HL-60/S4 treated with phorbol 12-myristate 13-acetate at 8.2 ng/mL for 4 days and 3 days (cell line): Measurements from ENCODE around the gene KANK4.

Experiments
- in situ Hi-C: fragments of 300-500 bp; cut with MboI; formaldehyde crosslinking; loops from 2 replicates; pipeline ENCODE4 v1.15.0; 2022; ENCODE audit warnings: low sequenced_read_pairs

The KANK4 gene

GRCh38 chr1:62337706-62338631, 18.7 kb upstream of the KANK4 start:
- in situ Hi-C loops: no loop called here

GRCh38 chr1:62336995-62337705, 17.9 kb upstream of the KANK4 start:
- in situ Hi-C loops: no loop called here

- in situ Hi-C loops: no loop called here
Measured at GRCh38 chr1:62336638-62336994, 17.4 kb upstream of the KANK4 start.

- in situ Hi-C loops: no loop called here
Measured at GRCh38 chr1:62335656-62336055, 16.4 kb upstream of the KANK4 start.

- in situ Hi-C loops: no loop called here
Measured at GRCh38 chr1:62334434-62334985, 15.3 kb upstream of the KANK4 start.

GRCh38 chr1:62333441-62333840, 14.2 kb upstream of the KANK4 start:
- in situ Hi-C loops: no loop called here

- in situ Hi-C loops: no loop called here
Measured at GRCh38 chr1:62327360-62328055, 8.3 kb upstream of the KANK4 start.

- in situ Hi-C loops: no loop called here
Measured at GRCh38 chr1:62325681-62326080, 6.4 kb upstream of the KANK4 start.

- in situ Hi-C loops: no loop called here
Measured at GRCh38 chr1:62325081-62325480, 5.8 kb upstream of the KANK4 start.

GRCh38 chr1:62321446-62321845, 2.2 kb upstream of the KANK4 start:
- in situ Hi-C loops: no loop called here

GRCh38 chr1:62318320-62318755, 896 bp downstream of the KANK4 start:
- in situ Hi-C loops: no loop called here

- in situ Hi-C loops: no loop called here
Measured at GRCh38 chr1:62317021-62317768, 2.0 kb downstream of the KANK4 start.

- in situ Hi-C loops: no loop called here
Measured at GRCh38 chr1:62316135-62316534, 3.1 kb downstream of the KANK4 start.

GRCh38 chr1:62315387-62315786, 3.8 kb downstream of the KANK4 start:
- in situ Hi-C loops: no loop called here

GRCh38 chr1:62314454-62315350, 4.5 kb downstream of the KANK4 start:
- in situ Hi-C loops: no loop called here

GRCh38 chr1:62312698-62313097, 6.5 kb downstream of the KANK4 start:
- in situ Hi-C loops: no loop called here

GRCh38 chr1:62311473-62311943, 7.7 kb downstream of the KANK4 start:
- in situ Hi-C loops: no loop called here

GRCh38 chr1:62309906-62310305, 9.3 kb downstream of the KANK4 start:
- in situ Hi-C loops: no loop called here

GRCh38 chr1:62308606-62309005, 10.6 kb downstream of the KANK4 start:
- in situ Hi-C loops: no loop called here
